Gastrocnemius medialis (tissue), 4 donors: ENCODE data around the gene ZNF503.

ENCODE experiments used
- POLR2A ChIP-seq, 2 donors: fragments of 450-650 bp; IDR thresholded peaks; one replicate each; pipeline ENCODE4 v1.6.1; 2017; ENCODE audit warnings: antibody characterized with exemption in 2 of 2, mild to moderate bottlenecking in 2 of 2, moderate library complexity in 2 of 2
- TF ChIP-seq, protein P1 (sequence below), 5 experiments: fragments of 450-650 bp in 3 of 5; fragments of 200-600 bp in 2 of 5; sonication (generic) in 2 of 5; IDR thresholded peaks in 4 of 5; conservative IDR thresholded peaks in 1 of 5; 1 replicate in 4 of 5; 2 replicates in 1 of 5; pipeline ENCODE4 v1.5.1; 2016 to 2019; ENCODE audit warnings: antibody characterized with exemption in 5 of 5, mild to moderate bottlenecking in 3 of 5, moderate library complexity in 3 of 5

DNA sequence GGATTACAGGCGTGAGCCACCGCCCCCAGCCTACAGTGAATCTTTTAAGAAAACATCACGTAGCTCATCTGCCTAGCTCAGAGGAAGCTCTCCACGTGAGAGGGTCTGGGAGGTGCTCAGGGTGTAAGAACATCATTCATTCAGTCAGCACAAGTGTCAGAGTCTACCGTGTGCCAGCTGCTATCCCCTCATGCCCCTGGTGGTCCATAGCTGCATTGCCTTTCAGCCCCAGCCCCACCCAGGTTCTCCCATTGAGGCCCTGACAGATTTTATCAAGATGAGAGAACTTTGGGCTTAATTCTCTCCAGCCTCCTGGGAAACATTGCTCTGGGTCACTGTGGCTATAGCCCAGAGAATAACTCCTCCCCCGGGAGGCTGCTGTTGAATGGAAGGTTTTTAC is 45.1 kb downstream of the ZNF503 start:
- TF ChIP-seq, protein P1, sequence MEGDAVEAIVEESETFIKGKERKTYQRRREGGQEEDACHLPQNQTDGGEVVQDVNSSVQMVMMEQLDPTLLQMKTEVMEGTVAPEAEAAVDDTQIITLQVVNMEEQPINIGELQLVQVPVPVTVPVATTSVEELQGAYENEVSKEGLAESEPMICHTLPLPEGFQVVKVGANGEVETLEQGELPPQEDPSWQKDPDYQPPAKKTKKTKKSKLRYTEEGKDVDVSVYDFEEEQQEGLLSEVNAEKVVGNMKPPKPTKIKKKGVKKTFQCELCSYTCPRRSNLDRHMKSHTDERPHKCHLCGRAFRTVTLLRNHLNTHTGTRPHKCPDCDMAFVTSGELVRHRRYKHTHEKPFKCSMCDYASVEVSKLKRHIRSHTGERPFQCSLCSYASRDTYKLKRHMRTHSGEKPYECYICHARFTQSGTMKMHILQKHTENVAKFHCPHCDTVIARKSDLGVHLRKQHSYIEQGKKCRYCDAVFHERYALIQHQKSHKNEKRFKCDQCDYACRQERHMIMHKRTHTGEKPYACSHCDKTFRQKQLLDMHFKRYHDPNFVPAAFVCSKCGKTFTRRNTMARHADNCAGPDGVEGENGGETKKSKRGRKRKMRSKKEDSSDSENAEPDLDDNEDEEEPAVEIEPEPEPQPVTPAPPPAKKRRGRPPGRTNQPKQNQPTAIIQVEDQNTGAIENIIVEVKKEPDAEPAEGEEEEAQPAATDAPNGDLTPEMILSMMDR (IDR thresholded peaks at IDR 0.05 in 4 of 5, conservative IDR thresholded peaks at IDR 0.05 in 1 of 5), result no peak
- no peak for TF ChIP-seq POLR2A (IDR thresholded peaks at IDR 0.05)
